Measurements from ENCODE around the gene LMO2.
A peak's percentile ranks its signal among the peaks of the same experiment; 100 is the strongest.
"Not testable (repeated sequence)": the region's sequence is repeated elsewhere in the genome, so short reads cannot be mapped to it uniquely, and the experiment has no call there.

LMO2 gene

GRCh38 chr11:33861386-33861785 is 30.5 kb downstream of the LMO2 start:
- no peak for DNase-seq (ENCODE audit: low read depth)

- no peak for DNase-seq (ENCODE audit: low read depth)
These were observed 30.9 kb downstream of the LMO2 start for GRCh38 chr11:33860926-33861325.

GRCh38 chr11:33859306-33859705 is 32.6 kb downstream of the LMO2 start:
- DNase-seq (ENCODE audit: low read depth), result no peak

GRCh38 chr11:33857933-33858371 is 33.9 kb downstream of the LMO2 start:
- peak; percentile 18 for DNase-seq (ENCODE audit: low read depth)

GRCh38 chr11:33855500-33855899 is 36.4 kb downstream of the LMO2 start:
- DNase-seq (ENCODE audit: low read depth), result no peak

- DNase-seq (ENCODE audit: low read depth), result no peak
These were observed 43.0 kb downstream of the LMO2 start for GRCh38 chr11:33848717-33849390.

GRCh38 chr11:33847251-33847650 is 44.6 kb downstream of the LMO2 start:
- peak; percentile 25 for DNase-seq (ENCODE audit: low read depth)

- DNase-seq (ENCODE audit: low read depth), result no peak
These were observed 47.6 kb downstream of the LMO2 start for GRCh38 chr11:33844236-33844635.

GRCh38 chr11:33843018-33843417 is 48.9 kb downstream of the LMO2 start:
- no peak for DNase-seq (ENCODE audit: low read depth)

- DNase-seq (ENCODE audit: low read depth), result no peak
These were observed 49.5 kb downstream of the LMO2 start for GRCh38 chr11:33842236-33842915.

GRCh38 chr11:33838234-33838633 is 53.6 kb downstream of the LMO2 start:
- DNase-seq (ENCODE audit: low read depth), result not testable (repeated sequence)

GRCh38 chr11:33837334-33837733 is 54.5 kb downstream of the LMO2 start:
- DNase-seq (ENCODE audit: low read depth), result not testable (repeated sequence)

- DNase-seq (ENCODE audit: low read depth), result peak; percentile 57
These were observed 56.6 kb downstream of the LMO2 start for GRCh38 chr11:33835143-33835878.

- DNase-seq (ENCODE audit: low read depth), result no peak
These were observed 59.2 kb downstream of the LMO2 start for GRCh38 chr11:33832676-33833075.

- DNase-seq (ENCODE audit: low read depth), result no peak
These were observed 60.8 kb downstream of the LMO2 start for GRCh38 chr11:33830903-33831648.

- peak; percentile 57 for DNase-seq (ENCODE audit: low read depth)
These were observed 62.3 kb downstream of the LMO2 start for GRCh38 chr11:33829430-33830141.

- no peak for DNase-seq (ENCODE audit: low read depth)
These were observed 63.1 kb downstream of the LMO2 start for GRCh38 chr11:33828604-33829429.

- no peak for DNase-seq (ENCODE audit: low read depth)
These were observed 64.7 kb downstream of the LMO2 start for GRCh38 chr11:33827206-33827605.

- no peak for DNase-seq (ENCODE audit: low read depth)
These were observed 65.9 kb downstream of the LMO2 start for GRCh38 chr11:33825854-33826560.

- DNase-seq (ENCODE audit: low read depth), result not testable (repeated sequence)
These were observed 68.9 kb downstream of the LMO2 start for GRCh38 chr11:33822981-33823380.

Measured in HS-5 (cell line).